ENCODE results near the gene R3HDML. TPM values are rescaled to one million over a fixed set of nuclear protein-coding genes. Genes with fewer than 3 reads are reported as not detected.

The R3HDML gene
- total and polyA plus RNA-seq, 2 of the 13 experiments (the other 11 are each of a cell fraction or from before 2014, with no cell fraction given), result not detected

- TF ChIP-seq ZNF883 (CRISPR knock-in tag; IDR thresholded peaks at IDR 0.05; ENCODE audit: not compliant biosample characterization), result peak; percentile 75
- TF ChIP-seq ZNF276 (CRISPR knock-in tag; IDR thresholded peaks at IDR 0.05; ENCODE audit: low read depth), result peak; percentile 75
- peak; percentile 43; the same call in 1 of the 2 replicates for TF ChIP-seq NFE2L1 (CRISPR knock-in tag; IDR thresholded peaks at IDR 0.05; ENCODE audit: borderline replicate concordance)
- TF ChIP-seq, protein P1, sequence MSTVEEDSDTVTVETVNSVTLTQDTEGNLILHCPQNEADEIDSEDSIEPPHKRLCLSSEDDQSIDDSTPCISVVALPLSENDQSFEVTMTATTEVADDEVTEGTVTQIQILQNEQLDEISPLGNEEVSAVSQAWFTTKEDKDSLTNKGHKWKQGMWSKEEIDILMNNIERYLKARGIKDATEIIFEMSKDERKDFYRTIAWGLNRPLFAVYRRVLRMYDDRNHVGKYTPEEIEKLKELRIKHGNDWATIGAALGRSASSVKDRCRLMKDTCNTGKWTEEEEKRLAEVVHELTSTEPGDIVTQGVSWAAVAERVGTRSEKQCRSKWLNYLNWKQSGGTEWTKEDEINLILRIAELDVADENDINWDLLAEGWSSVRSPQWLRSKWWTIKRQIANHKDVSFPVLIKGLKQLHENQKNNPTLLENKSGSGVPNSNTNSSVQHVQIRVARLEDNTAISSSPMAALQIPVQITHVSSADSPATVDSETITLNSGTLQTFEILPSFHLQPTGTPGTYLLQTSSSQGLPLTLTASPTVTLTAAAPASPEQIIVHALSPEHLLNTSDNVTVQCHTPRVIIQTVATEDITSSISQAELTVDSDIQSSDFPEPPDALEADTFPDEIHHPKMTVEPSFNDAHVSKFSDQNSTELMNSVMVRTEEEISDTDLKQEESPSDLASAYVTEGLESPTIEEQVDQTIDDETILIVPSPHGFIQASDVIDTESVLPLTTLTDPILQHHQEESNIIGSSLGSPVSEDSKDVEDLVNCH (CRISPR knock-in tag; IDR thresholded peaks at IDR 0.05), result no peak
- peak; percentile 76; the same call in 1 of the 2 replicates for TF ChIP-seq CENPT (CRISPR knock-in tag; IDR thresholded peaks at IDR 0.05; ENCODE audit: low read depth)
- TF ChIP-seq ZNF20 (CRISPR knock-in tag; IDR thresholded peaks at IDR 0.05), result peak; percentile 89
- peak; percentile 84 for TF ChIP-seq ZMYM4 (CRISPR knock-in tag; IDR thresholded peaks at IDR 0.05)
- TF ChIP-seq ZNF446 (CRISPR knock-in tag; IDR thresholded peaks at IDR 0.05), result no peak
- 0 out of 2 replicates have a peak, but pooled peaks have one; percentile 73 for TF ChIP-seq ZNF709 (CRISPR knock-in tag; IDR thresholded peaks at IDR 0.05)
- TF ChIP-seq ZBTB3 (CRISPR knock-in tag; IDR thresholded peaks at IDR 0.05; ENCODE audit: borderline replicate concordance, low read depth), result peak; percentile 89; the same call in 1 of the 2 replicates
- TF ChIP-seq PHF20 (CRISPR knock-in tag; IDR thresholded peaks at IDR 0.05), result peak; percentile 61
- peak; percentile 77; the same call in 1 of the 2 replicates for TF ChIP-seq ZNF879 (CRISPR knock-in tag; IDR thresholded peaks at IDR 0.05)
- peak; percentile 98 for TF ChIP-seq ZFX (CRISPR knock-in tag; IDR thresholded peaks at IDR 0.05; ENCODE audit: low read depth)
- TF ChIP-seq ZNF550 (CRISPR knock-in tag; IDR thresholded peaks at IDR 0.05; ENCODE audit: borderline replicate concordance), result peak; percentile 95; the same call in 1 of the 2 replicates
- TF ChIP-seq RFXANK (CRISPR knock-in tag; IDR thresholded peaks at IDR 0.05), result peak; percentile 89; the same call in 1 of the 2 replicates
- peak; percentile 92 for TF ChIP-seq HDAC1 (CRISPR knock-in tag; IDR thresholded peaks at IDR 0.05)
- no peak for TF ChIP-seq HNF4G (IDR thresholded peaks at IDR 0.05; ENCODE audit: borderline replicate concordance, low read depth, low read length)
- TF ChIP-seq HNF4G (CRISPR knock-in tag; IDR thresholded peaks at IDR 0.05; ENCODE audit: borderline replicate concordance, low read depth), result peak; percentile 62; the same call in 1 of the 2 replicates
- peak; percentile 93; the same call in 1 of the 2 replicates for TF ChIP-seq ZSCAN20 (CRISPR knock-in tag; IDR thresholded peaks at IDR 0.05; ENCODE audit: borderline replicate concordance)
- TF ChIP-seq GLI4 (CRISPR knock-in tag; IDR thresholded peaks at IDR 0.05; ENCODE audit: borderline replicate concordance), result peak; percentile 74; the same call in 1 of the 2 replicates
- no peak for TF ChIP-seq BHLHE40 (IDR thresholded peaks at IDR 0.05; ENCODE audit: low read length)
- TF ChIP-seq GABPA (IDR thresholded peaks at IDR 0.05; ENCODE audit: low read depth, low read length), result no peak
- TF ChIP-seq GABPA (CRISPR knock-in tag; IDR thresholded peaks at IDR 0.05; ENCODE audit: low read depth), result no peak; the same call in 1 of the 2 replicates
- TF ChIP-seq ZNF234 (CRISPR knock-in tag; conservative IDR thresholded peaks at IDR 0.05), result no peak
- TF ChIP-seq HNRNPL (IDR thresholded peaks at IDR 0.05; ENCODE audit: low read depth, low read length), result peak; percentile 89
- TF ChIP-seq RFXAP (CRISPR knock-in tag; IDR thresholded peaks at IDR 0.05; ENCODE audit: borderline replicate concordance), result peak; percentile 91
These were observed 18.9 kb downstream of the R3HDML start, which contains the start of gene HNF4A (continued) for GRCh38 chr20:44355498-44356352.

Data from HepG2 (cell line).